ENCODE results near the gene GGA1. TPM values are rescaled to one million over a fixed set of nuclear protein-coding genes. Genes with fewer than 3 reads are reported as not detected.

Gene GGA1
- total and polyA plus RNA-seq, 10 of the 15 experiments (the other 5 are each of a cell fraction or from before 2014, with no cell fraction given) = 1.4 to 79.4 (median 44.4) TPM

- 52% methylated on average over 15 of the region's 15 CpGs for WGBS (ENCODE audit: insufficient coverage, insufficient replicate concordance, low lambda C conversion rate, missing lambda C conversion rate)
- TF ChIP-seq, protein P1, sequence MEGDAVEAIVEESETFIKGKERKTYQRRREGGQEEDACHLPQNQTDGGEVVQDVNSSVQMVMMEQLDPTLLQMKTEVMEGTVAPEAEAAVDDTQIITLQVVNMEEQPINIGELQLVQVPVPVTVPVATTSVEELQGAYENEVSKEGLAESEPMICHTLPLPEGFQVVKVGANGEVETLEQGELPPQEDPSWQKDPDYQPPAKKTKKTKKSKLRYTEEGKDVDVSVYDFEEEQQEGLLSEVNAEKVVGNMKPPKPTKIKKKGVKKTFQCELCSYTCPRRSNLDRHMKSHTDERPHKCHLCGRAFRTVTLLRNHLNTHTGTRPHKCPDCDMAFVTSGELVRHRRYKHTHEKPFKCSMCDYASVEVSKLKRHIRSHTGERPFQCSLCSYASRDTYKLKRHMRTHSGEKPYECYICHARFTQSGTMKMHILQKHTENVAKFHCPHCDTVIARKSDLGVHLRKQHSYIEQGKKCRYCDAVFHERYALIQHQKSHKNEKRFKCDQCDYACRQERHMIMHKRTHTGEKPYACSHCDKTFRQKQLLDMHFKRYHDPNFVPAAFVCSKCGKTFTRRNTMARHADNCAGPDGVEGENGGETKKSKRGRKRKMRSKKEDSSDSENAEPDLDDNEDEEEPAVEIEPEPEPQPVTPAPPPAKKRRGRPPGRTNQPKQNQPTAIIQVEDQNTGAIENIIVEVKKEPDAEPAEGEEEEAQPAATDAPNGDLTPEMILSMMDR (IDR thresholded peaks at IDR 0.05 in 2 of 3, conservative IDR thresholded peaks at IDR 0.05 in 1 of 3; ENCODE audit: control insufficient read depth in 2 of 3, extremely low read depth in 1 of 3, insufficient read depth in 1 of 3, low read depth in 3 of 3, low read length in 3 of 3) = peak in 2 of 3 experiments; percentile 9 to 18; a peak in 2 of 6 replicates
- TF ChIP-seq, protein P2, sequence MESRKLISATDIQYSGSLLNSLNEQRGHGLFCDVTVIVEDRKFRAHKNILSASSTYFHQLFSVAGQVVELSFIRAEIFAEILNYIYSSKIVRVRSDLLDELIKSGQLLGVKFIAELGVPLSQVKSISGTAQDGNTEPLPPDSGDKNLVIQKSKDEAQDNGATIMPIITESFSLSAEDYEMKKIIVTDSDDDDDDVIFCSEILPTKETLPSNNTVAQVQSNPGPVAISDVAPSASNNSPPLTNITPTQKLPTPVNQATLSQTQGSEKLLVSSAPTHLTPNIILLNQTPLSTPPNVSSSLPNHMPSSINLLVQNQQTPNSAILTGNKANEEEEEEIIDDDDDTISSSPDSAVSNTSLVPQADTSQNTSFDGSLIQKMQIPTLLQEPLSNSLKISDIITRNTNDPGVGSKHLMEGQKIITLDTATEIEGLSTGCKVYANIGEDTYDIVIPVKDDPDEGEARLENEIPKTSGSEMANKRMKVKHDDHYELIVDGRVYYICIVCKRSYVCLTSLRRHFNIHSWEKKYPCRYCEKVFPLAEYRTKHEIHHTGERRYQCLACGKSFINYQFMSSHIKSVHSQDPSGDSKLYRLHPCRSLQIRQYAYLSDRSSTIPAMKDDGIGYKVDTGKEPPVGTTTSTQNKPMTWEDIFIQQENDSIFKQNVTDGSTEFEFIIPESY (IDR thresholded peaks at IDR 0.05) = peak; percentile 92
- TF ChIP-seq IKZF1 (conservative IDR thresholded peaks at IDR 0.05) (0 out of 2 replicates have a peak, but pooled peaks have one; percentile 47), ESRRA (IDR thresholded peaks at IDR 0.05; ENCODE audit: low read length) (no peak), SPI1 (IDR thresholded peaks at IDR 0.05; ENCODE audit: borderline replicate concordance, insufficient read depth, low read depth, low read length) (peak; percentile 58; the same call in 1 of the 2 replicates), EP300 (IDR thresholded peaks at IDR 0.05; ENCODE audit: borderline replicate concordance in 1 of 2, control insufficient read depth in 1 of 2, low read depth in 2 of 2, low read length in 2 of 2) (no peak), IKZF2 (IDR thresholded peaks at IDR 0.05) (peak; percentile 18 to 32; a peak in 1 of 4 replicates)
- Histone ChIP-seq H4K20me1 (ENCODE audit: control insufficient read depth, insufficient read depth) (no peaks in the 10 kb centered on the region), H3K36me3 (ENCODE audit: control insufficient read depth in 2 of 2, insufficient read depth in 2 of 2, low read length in 1 of 2) (no peaks in the 10 kb centered on the region), H3K27me3 (replicated peaks in 1 of 2; ENCODE audit: control insufficient read depth in 2 of 2, insufficient read depth in 2 of 2, low read length in 1 of 2) (no peaks in the 10 kb centered on the region), H3K4me2 (ENCODE audit: control insufficient read depth, insufficient read depth) (0 out of 2 replicates have a peak overlapping the region, but pooled peaks have one; percentile 36), H2AFZ (ENCODE audit: control insufficient read depth, low read depth, low read length) (peak overlapping the region; percentile 37), H3K9ac (ENCODE audit: control insufficient read depth, insufficient read depth, low read length) (no peak overlapping the region), H3K4me3 (no peak overlapping the region), H3K9me3 (replicated peaks; ENCODE audit: control insufficient read depth, insufficient read depth, low read length) (no peaks in the 10 kb centered on the region), H3K4me1 (ENCODE audit: control insufficient read depth, insufficient read depth, low read length) (peaks cover 23% of the 10 kb centered on the region), H3K79me2 (ENCODE audit: control insufficient read depth, insufficient read depth, low read length) (peaks cover 24% of the 10 kb centered on the region), H3K27ac (ENCODE audit: control insufficient read depth, insufficient read depth) (peak overlapping the region; percentile 14; the same call in 1 of the 2 replicates)
- intact Hi-C loops (cut with micrococcal nuclease; ENCODE audit: unreplicated experiment) = no loop called here
- no TSS peak for BruUV-seq (replicated peaks)
- SMC1A ChIA-PET (ENCODE audit: uncharacterized antibody, unreplicated experiment) = interaction anchor here (1.2 to 3.8 kb wide), 4 partner anchors 11 to 65 kb away, joined by 4 to 34 read pairs (median 6); partner anchors contain the start of gene PDXP
- RAD21 ChIA-PET (ENCODE audit: unreplicated experiment) = interaction anchor here (1.0 to 2.1 kb wide), 5 partner anchors 9 to 64 kb away, joined by 3 to 9 read pairs (median 5); partner anchors contain the start of genes GGA1 and PDXP
- FAIRE-seq (peak; percentile 87), DNase-seq (ENCODE audit: low read depth, low spot score) (no peak), ATAC-seq (no peak)
- POLR2A ChIA-PET = interaction anchor here (0.6 to 2.3 kb wide), 2 partner anchors 14 to 770 kb away, joined by 6 to 10 read pairs; partner anchors contain the start of gene PDXP
- in situ Hi-C loops (cut with MboI) = no loop called here
- CTCF ChIA-PET = interaction anchor here (1.0 to 19.9 kb wide), 5 partner anchors 8 to 34 kb away, joined by 3 to 414 read pairs (median 13); partner anchors contain the start of genes PDXP and SH3BP1
These were observed 63.7 kb downstream of the GGA1 start for GRCh38 chr22:37672206-37672919.

Data from GM12878 (cell line).